GM21390 (cell line): ENCODE measurements around the gene TFPI.
"Not testable (repeated sequence)": the region's sequence is repeated elsewhere in the genome, so short reads cannot be mapped to it uniquely, and the experiment has no call there.

Experiments
- ATAC-seq: cut with Tn5 transposase; IDR thresholded peaks from one replicate; pipeline ENCODE4 v1.9.1; 2021; ENCODE audit not compliant: unreplicated experiment

TFPI gene

DNA sequence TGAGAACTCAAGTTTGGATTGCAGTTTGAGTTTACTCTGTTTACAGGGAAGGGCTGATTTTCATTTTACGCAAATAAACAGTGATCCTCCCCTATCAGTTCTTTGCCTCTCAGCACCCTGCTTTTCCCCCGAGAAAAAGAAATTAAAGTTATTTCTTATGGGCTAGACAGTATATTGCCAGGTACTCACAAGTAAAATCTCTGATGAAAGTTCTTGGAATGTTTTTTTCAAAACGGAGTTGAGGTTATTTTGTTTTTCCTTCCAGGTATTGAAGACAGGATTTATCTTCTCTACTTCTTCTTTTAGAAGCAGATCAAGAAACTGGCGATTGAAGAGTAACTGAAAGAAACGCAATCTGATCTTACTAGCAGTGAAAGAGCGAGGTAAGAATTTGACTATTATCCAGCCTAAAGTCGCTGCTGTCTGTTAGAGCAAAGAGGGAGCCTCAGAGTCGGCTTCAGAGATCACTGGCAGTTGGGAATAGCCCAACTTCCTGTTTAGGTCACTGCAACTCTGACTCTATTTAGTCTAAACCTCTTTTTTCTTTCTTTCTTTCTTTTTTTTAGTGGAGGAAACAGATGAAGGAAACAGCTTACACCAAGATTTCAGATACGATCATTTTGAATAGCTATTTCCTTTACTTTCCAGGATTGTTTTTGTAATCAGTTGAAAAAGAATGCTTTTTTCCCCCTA is at the start of gene TFPI:
Gene TFPI (minus strand): TSS at position 425 of the 693 bp plus-strand sequence. CDS start 50,667 bp downstream, outside the sequence.
- no peak for ATAC-seq

DNA sequence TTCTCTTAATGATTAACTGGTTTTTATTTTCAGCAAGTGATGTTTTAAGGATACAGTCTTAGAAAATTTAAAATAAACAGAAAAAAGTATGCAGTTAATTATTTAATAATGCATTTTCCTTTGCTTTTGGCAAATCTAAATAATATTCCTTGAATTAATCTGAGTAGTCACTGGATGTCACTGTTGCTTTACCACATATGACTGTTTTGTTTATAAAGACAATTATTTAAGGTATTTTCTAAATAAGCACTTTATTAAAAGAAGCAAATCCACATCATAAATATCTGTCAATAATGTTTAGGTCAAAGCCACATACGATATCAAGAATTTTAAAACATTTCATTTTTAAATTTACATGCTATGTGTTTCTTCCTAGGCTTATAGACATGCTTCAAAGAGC is 40.6 kb upstream of the TFPI start:
- ATAC-seq, result no peak

DNA sequence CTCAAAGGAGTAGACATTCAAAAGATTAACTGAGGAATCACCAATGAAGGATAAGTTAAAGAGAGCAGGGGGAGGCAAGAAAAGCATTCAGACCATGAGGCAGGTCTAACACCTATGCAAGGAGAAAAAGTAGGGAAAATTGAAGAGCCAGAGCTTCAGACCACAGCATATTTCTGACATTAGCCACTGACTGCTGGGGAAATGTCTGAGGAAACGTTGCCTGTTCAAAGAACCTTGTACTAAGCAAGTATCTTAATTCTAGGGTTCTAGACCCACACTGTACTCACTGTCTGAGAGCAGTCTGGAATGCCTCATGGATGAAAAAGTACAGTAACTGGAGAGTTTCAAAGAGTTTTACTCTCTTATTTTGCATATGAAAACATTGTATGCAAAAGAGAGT is 39.5 kb upstream of the TFPI start:
- ATAC-seq, result no peak

DNA sequence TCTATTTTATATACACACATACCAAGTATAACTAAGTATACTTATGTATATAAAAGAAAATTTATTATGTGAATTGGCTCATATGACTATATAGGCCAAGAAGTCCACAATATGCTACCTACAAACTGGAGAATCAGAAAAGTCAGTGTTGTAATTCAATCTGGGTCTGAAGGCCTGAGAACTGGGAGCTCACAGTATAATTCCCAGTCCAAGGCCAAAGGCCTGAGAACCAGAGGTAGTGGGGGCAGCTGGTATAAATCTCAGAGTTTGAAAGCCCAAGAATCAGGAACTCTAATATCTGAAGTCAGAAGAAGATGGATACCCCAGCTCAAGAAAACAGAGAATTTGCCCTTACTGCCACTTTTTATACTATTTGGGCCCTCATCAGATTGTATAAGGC is 38.9 kb upstream of the TFPI start:
- no peak for ATAC-seq

- no peak for ATAC-seq
Observed at GRCh38 chr2:187590175-187590574, 35.9 kb upstream of the TFPI start.

- ATAC-seq, result peak; percentile 63
Observed at GRCh38 chr2:187586011-187586641, 31.9 kb upstream of the TFPI start.

DNA sequence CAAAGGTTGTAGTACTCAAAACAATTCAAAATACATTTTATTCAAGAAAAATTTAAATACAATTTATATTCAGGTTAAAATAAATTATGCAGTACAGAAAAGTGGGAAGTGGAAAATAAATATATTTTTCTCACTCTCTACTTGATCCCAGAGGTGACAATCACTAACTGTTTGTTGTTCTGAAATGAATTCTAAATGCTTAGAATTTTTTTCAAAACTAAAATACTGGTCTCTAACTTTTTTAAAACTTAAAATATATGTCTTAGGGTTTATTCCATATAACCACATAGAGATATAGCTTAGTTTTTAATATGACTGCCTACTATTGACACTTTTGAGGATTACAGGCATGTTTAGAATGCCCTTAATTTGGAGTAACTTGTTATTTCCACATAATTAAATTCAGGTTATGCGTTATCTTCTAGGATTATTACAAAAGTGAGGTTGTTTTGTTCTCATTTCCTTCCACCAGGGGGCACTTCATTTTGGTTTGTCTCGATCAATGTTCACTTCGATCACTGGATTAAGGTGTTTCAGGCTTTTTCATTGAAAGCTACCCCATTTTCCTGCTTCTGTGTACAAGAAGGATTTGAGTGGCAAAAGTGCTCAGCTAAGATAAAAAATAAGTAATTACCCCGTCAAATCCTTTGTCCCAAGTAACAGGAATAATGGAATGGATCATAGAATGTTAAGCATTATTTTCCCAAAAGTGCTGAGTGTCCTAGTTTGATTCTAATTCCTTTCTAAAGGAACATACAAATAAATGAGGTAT is 27.1 kb upstream of the TFPI start:
- peak; percentile 66 for ATAC-seq

DNA sequence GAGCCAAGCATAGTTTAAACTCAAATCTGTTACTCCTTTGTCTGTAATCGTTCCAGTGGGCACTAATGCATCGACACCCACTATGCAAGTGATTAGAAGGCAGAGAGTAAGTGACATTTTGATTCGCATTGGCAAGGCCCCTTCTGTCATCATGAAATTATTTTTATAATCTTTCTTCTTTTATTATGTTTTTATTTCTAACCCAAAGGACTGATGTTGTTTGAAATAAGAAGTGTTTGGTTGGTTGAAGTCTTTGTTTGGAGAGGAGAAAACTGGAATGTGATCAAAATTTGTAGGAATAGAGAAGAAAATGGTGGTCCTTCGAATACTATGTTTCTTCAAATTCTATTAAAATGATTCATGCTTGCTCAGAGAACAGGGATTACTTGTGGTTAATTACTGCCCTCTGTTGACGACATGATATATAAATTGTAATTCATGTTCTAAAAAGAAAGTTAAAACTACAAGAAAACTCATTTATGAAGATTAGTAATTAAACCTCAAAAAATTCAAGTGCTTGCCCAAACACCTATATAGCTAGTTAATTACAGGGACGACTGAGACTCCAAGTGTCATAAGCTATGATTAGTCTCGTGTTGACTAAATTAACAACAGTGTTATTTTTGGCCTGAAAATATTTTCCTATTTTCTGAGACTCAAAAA is 26.4 kb upstream of the TFPI start:
- peak; percentile 51 for ATAC-seq

- ATAC-seq, result no peak
Observed at GRCh38 chr2:187577310-187577709, 23.1 kb upstream of the TFPI start.

DNA sequence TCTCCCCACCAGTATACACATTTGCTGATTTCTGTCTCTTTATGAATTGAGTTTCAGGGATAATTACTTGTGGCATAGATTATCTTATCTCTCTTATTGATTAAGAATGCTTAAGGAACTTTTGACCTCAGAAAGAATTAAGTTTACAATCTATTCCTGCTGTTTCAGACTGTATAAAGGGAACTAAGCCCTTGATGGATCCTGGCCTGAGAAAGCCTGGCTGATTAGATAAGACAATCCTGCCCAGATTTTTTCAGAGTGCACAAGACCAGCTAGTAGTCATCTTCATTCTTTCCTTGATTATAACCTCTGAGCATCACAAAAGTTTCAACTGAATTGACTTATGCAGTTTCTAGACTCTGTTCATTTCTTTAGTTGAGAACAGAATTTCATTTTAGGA is 22.7 kb upstream of the TFPI start:
- no peak for ATAC-seq

GRCh38 chr2:187575751-187576067 is 21.5 kb upstream of the TFPI start:
- ATAC-seq, result no peak

GRCh38 chr2:187574969-187575750 is 20.9 kb upstream of the TFPI start:
- ATAC-seq, result no peak

GRCh38 chr2:187573722-187574121 is 19.5 kb upstream of the TFPI start:
- ATAC-seq, result no peak

- not testable (repeated sequence) for ATAC-seq
Observed at GRCh38 chr2:187571996-187572395, 17.8 kb upstream of the TFPI start.

DNA sequence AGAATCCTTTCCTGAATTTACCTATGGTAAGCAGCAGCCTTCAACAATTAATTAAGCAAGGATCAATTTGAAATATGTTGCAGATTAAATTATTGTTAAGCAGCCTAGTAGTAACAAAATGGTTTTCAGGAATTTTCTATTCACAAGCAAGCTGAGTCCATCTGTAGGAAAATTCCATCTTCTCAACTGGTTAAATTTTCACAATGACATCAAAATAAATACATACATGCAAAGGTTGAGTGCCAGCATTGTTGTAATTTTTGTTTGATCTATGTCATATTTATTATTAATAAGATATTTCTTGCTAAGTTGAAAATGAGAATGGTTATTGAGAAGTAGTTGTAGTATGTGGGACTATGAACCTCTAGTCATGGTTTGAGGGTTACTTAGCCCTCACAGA is 15.3 kb upstream of the TFPI start:
- no peak for ATAC-seq

DNA sequence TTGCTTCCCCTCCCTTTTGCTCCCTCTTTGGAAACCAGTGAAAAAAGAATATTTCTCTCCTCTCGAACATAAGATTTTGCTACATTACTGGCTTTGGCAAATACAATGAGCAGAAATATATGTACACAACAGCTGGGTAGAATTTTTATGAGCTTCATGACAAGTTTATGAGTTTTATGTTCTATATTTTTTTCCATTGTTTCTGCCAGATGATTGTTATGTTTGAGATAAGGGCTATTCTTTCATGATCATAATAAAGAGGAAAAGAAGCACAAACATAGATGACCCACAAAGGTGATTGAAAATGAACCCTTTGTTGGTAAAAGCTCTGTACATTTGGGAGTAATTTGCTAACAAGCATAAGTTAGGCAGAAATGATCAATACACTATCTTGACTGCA is 14.8 kb upstream of the TFPI start:
- no peak for ATAC-seq

DNA sequence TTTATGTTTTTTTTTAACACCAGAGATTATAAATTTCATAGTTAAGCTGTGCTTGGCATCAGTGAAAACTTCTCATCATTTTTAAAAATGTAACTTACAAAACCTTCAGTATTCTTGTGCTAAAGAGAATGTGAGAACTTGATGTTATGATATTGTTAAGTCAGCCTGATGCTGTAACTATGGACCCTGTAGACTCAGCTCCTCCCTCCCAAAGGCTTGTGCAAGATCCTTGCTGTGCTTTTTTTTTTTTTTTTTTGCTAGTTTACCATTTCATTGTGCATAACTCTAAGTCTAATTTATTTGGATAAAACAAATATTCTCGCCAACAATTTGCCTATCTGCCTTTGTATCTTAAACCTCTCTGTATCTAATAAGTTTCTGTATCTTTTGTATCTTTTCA is 12.9 kb upstream of the TFPI start:
- no peak for ATAC-seq

- no peak for ATAC-seq
Observed at GRCh38 chr2:187566712-187567111, 12.5 kb upstream of the TFPI start.

GRCh38 chr2:187566266-187566665 is 12.0 kb upstream of the TFPI start:
- ATAC-seq, result no peak

DNA sequence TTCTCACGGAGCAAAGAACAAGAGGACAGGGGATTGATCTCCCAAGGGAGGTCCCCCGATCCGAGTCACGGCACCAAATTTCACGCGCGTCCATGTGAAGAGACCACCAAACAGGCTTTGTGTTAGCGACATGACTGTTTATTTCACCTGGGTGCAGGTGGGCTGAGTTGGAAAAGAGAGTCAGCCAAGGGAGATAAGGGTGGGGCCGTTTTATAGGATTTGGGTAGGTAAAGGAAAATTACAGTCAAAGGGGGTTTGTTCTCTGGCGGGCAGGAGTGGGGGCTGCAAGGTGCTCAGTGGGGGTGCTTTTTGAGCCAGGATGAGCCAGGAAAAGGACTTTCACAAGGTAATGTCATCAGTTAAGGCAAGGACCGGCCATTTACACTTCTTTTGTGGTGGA is 11.4 kb upstream of the TFPI start:
- ATAC-seq, result not testable (repeated sequence)

DNA sequence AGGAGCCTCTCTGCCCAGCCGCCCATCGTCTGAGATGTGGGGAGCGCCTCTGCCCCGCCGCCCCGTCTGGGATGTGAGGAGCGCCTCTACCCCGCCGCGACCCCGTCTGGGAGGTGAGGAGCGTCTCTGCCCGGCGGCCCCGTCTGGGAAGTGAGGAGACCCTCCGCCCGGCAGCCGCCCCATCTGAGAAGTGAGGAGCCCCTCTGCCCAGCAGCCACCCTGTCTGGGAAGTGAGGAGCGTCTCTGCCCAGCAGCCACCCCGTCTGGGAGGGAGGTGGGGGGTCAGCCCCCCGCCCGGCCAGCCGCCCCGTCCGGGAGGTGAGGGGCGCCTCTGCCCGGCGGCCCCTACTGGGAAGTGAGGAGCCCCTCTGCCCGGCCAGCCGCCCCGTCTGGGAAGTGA is 2.3 kb upstream of the TFPI start:
- ATAC-seq, result not testable (repeated sequence)
